Measurements from ENCODE around the gene FGF7. TPM values are rescaled to one million over a fixed set of nuclear protein-coding genes. Genes with fewer than 3 reads are reported as not detected.
"Not testable (repeated sequence)": the region's sequence is repeated elsewhere in the genome, so short reads cannot be mapped to it uniquely, and the experiment has no call there.

FGF7 gene
- total RNA-seq, 1 experiment from 2014 or later: 1.1 TPM

GRCh38 chr15:49438962-49439631 lies 16.1 kb downstream of the FGF7 start:
- DNase-seq (ENCODE audit: low read depth): no peak

DNA sequence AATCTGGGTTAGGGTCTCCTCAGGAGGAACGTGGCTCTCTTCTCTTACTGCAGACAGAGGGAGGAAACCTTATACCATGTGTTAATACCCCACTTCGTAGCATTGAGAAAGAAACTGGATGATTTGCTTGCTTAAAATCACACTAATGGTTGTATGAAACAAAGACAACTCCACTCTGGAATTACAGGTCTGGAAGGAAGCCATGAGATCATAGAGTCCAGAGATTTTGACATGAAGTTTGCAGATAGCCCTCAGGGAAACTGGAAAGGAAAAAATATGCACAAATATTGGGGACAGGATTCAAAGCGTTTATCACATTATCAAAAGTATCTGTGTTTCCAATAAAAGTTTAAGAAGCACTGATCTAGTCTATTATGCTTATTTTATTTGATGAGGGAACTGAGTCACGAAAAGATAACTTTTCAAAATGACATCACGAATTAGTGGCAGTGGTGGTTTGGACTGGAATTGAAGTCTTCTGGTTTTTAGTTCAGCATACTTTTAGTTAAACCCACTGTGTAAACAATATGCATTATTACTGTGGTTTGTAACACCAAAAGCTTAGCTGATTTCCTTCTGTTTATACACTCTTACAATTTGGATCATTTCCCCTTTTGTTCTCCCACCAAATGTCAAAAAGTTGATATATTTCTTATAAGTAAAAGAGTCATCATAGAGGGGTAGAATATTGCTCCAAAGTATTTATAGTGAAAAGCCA lies 16.8 kb downstream of the FGF7 start:
- peak; percentile 70 for DNase-seq (ENCODE audit: low read depth)

- DNase-seq (ENCODE audit: low read depth): no peak
Observed at GRCh38 chr15:49441356-49441755, 18.3 kb downstream of the FGF7 start.

DNA sequence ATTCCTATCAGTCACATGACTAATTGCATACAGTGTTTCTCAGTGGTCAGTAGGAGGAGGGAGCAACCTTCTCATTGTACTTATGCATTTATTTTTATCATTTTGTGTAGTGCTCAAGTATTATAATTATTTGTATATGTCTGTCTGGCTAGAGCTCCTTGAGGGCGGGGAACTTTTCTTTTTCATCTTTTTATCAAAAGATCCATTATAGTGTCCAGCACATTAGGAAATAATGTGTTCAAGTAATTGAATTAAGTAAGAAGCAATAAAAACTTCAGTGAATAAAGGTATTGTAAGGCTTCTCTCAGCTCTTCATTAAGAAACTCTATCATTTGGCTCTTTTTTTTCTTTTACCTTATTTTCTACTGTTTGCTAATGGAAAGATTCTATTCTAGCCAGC lies 18.8 kb downstream of the FGF7 start:
- no peak for DNase-seq (ENCODE audit: low read depth)

DNA sequence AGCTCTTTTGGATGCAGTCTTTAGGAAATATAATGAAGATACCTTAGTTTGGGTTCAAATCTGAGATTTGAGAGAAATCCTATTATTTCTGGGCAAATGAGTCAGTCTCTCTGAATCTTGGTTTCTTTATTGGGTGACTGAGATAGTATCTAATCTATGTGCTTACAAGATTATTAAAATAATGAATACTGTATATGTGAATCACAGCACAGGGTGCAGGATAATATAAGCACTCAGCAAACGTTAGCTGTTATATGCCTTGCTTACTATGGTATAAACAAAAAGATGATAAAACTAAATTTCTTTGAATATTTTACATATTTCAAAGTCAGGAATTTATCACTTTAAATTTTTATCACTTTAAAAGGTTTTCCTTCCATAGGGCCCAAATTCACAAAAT lies 29.6 kb downstream of the FGF7 start:
- DNase-seq (ENCODE audit: low read depth): no peak

GRCh38 chr15:49456166-49456565 lies 33.1 kb downstream of the FGF7 start:
- DNase-seq (ENCODE audit: low read depth): no peak

- DNase-seq (ENCODE audit: low read depth): peak; percentile 25
Observed at GRCh38 chr15:49458145-49458544, 35.1 kb downstream of the FGF7 start.

GRCh38 chr15:49460411-49460941 lies 37.4 kb downstream of the FGF7 start:
- no peak for DNase-seq (ENCODE audit: low read depth)

DNA sequence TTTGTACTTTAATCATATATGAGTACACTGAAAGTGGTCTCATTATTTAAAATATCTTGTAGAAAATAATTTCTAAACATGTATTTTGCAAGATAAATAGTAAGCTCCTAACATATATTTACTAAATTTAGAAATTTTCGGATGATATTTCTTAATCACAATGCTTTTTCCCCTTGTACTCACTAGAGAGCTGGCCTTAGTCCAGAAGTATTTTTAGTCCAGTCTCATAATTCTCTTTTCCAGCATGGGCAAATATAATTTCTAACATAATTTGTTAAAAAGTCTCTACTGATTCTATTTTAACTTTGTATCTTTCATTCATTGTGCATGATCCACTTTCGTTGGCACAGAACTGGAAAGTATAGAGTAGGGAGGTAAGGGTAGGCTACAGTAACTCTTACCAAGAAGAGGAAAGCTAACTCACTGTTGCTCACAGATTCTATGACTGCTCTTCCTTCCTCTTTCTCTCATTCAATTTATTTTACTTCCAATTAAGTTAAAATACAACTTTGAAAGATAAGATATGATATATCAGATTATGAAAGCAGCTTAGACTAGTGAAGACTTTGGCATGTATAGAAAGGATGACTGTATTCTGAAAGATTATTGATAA lies 39.3 kb downstream of the FGF7 start:
- DNase-seq (ENCODE audit: low read depth): no peak

GRCh38 chr15:49464522-49464921 lies 41.5 kb downstream of the FGF7 start:
- DNase-seq (ENCODE audit: low read depth): no peak

GRCh38 chr15:49466119-49466518 lies 43.1 kb downstream of the FGF7 start:
- no peak for DNase-seq (ENCODE audit: low read depth)

DNA sequence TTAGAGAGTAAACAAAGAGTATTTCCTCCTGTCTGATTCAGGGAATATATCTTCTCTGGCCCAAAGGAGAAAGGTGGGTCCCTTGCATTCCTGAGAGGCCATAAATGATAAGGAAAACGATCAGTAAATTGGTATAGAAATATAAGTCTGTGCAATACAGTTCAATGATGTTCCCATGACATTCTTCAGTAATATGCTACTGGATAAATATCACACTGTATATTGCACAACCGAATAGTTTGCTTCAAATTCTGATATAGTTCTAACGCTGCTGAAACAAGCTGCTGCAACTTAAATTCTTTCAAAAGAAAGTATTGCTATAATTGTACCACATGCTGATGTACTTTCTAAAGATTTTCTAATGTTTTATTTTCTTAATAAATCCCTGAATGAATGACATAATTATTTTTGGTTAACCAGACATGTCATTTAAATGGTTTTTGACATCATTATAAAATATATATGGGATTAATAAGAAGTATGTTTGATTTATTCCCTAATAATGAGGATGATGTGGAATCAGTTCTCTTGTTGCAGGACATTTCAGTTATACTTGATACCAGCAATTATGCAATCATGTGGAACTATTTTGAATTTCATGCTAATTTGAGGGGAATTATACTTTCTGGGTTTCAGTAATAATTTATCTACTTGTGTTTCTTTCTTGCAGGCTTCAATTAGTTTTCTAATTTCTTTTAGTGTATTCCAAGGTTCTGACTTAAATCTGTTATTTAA lies 44.9 kb downstream of the FGF7 start:
- DNase-seq (ENCODE audit: low read depth): no peak

DNA sequence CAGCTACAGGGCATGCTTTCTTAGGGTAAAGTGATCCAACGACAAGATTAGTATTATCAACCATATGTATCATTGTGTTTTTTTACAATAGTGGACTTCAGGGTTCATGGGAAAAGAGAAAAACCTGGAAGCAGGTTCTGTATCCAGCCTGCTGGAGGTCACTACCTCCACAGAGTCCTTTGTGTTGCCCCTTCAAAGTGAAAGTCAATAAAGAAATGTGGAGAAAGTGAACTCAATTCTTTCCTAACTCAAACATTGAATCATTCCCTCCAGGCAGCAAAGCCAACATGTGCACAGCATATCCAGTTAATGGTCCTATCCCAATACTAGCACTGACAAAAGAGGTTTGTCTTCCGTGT lies 45.4 kb downstream of the FGF7 start:
- DNase-seq (ENCODE audit: low read depth): peak; percentile 40

DNA sequence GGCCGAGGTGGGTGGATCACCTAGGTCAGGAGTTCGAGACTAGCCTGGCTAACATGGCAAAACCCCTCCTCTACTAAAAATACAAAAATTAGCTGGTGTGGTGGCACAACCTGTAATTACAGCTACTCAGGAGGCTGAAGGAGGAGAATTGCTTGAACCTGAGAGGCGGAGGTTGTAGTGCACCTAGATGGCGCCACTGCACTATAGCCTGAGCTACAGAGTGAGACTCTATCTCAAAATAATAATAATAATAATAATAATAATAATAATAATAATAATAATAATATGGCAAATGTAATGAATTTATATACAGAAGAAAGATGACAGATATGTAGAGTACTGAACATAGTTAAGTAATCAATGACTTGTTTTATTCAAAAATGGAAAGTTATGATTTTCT lies 48.2 kb downstream of the FGF7 start:
- DNase-seq (ENCODE audit: low read depth): not testable (repeated sequence)

DNA sequence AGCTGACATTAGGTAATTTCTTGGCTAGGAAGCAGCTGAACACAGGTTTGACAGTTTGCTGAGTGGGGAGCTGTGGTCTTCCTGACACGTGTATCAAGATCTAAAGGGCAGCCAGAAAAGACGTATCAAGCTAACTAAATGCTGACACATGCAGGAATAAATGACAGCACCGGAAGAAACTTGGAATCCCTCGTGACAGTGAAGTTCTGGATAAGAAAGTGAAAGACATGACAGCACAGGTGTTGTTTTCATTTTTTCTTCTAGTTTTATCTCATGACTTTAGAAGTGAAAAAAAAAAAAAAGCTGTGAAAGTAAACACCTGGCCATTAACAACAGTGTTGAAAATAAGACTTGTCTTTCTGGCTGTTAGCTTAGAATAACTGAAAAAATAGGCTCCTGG lies 48.7 kb downstream of the FGF7 start:
- no peak for DNase-seq (ENCODE audit: low read depth)

DNA sequence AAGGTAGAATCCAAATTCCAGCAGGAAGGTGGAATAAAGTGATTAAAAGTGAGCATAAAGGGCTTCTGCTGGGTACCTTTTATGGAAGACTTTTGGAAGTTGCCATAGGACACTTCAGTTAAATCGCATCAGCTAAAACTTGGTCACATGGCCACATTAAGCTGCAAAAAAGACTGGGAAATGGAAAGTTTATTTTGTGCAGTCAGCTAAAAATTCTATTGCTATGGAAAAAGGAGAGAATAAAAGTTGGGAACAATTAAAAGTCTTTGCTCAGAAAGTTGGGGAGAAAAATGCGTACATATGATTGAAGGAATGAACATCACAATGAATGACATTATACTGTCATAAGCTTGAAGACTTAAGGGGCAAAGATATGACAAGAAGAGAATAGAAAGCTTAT lies 49.3 kb downstream of the FGF7 start:
- no peak for DNase-seq (ENCODE audit: low read depth)

DNA sequence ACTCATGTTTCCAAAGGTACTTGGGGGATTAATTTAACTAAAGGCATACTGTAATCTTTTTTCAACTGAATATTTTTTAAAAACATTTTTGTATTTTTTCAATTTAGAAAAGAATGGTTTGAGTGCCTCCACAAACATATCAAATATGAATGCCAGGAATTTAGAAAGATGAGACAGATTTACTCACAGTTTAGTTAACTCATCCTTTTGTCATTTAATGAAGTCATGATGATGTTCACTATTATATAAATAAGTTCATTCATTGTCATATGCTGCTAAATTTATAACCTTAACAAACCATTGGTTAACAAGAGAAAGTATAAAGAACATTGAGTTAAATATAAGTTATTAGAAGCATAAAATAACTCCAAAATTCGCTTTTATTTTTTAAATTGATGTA lies 50.0 kb downstream of the FGF7 start:
- DNase-seq (ENCODE audit: low read depth): no peak

DNA sequence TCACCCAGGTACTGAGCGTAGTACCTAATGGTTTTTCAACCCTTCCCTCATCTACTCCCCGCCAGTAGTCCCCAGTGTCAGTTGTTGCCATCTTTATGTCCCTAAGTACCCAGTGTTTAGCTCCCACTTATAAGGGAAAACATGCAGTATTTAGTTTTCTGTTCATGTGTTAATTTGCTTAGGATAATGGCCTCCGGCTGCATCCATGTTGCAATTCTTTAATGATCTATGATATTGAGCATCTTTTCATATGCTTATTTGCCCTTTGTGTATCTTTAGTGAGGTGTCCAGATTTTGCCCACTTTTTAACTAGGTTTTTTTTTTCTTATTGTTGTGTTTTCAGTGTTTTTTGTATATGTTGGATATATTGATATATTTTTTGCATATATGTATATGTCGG lies 55.0 kb downstream of the FGF7 start:
- not testable (repeated sequence) for DNase-seq (ENCODE audit: low read depth)

GRCh38 chr15:49478982-49479381 lies 55.9 kb downstream of the FGF7 start:
- not testable (repeated sequence) for DNase-seq (ENCODE audit: low read depth)

- DNase-seq (ENCODE audit: low read depth): peak; percentile 20
Observed at GRCh38 chr15:49485401-49485800, 62.4 kb downstream of the FGF7 start.

DNA sequence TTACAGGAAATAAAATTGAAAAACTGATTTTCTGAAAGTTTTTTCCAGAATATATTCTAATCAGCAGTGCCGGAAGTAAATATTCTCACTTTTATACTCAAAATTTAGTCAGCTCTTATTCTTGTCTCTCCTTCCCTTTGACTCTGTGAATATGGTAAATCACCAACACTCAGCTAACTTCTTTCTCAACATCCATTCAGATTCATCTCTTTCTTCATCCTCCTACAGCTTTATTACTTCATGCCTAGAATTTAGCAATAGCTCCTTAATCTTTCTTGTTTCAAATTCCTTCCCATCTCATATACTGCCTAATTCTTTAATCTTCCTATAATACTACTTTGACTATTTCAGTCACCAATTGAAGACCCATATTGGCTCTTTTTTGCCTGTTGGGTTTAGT lies 67.9 kb downstream of the FGF7 start:
- DNase-seq (ENCODE audit: low read depth): no peak

DNA sequence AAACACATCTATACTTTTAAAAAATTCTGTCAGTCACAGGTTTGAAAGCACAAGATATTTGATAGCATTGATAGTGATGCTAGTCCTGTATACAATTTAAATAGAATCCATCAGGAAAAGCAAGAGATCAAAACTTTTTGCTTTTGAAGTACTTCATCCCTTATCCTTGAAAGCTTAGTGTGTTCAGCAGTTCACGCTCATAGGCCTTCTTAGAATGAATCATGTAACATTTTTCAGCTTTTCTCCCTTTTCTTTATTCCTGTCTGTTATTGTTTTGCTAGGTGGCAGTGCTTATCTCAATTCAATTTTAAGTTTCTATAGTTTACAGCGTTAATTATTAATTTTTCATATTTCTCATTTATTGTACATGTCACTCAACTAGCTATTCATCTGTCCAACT lies 69.1 kb downstream of the FGF7 start:
- DNase-seq (ENCODE audit: low read depth): no peak

All from M059J (cell line).